Measurements from ENCODE around the gene CASP14. TPM values are rescaled to one million over a fixed set of nuclear protein-coding genes. Genes with fewer than 3 reads are reported as not detected.
"Not testable (repeated sequence)": the region's sequence is repeated elsewhere in the genome, so short reads cannot be mapped to it uniquely, and the experiment has no call there.

CASP14 gene
- total and polyA plus RNA-seq, 2 of the 8 experiments (the other 6 are each of a cell fraction or from before 2014, with no cell fraction given) = not detected

- TF ChIP-seq CHD1 (IDR thresholded peaks at IDR 0.05; ENCODE audit: low read depth, low read length) (no peak), EP300 (IDR thresholded peaks at IDR 0.05; ENCODE audit: borderline replicate concordance in 1 of 2, low read depth in 2 of 2, low read length in 2 of 2) (no peak), CREB1 (IDR thresholded peaks at IDR 0.05) (no peak), RAD21 (IDR thresholded peaks at IDR 0.05 in 1 of 2, conservative IDR thresholded peaks at IDR 0.05 in 1 of 2; ENCODE audit: low read depth in 2 of 2, low read length in 2 of 2) (no peak), POU5F1 (IDR thresholded peaks at IDR 0.05; ENCODE audit: low read depth, low read length) (no peak)
Observed at GRCh38 chr19:15062036-15062435, 12.8 kb downstream of the CASP14 start (continued).

GRCh38 chr19:15070386-15070785 lies 21.1 kb downstream of the CASP14 start:
- H4K8ac ChIP-seq (ENCODE audit: extremely low read depth, insufficient read depth, low read length); H3K18ac ChIP-seq (ENCODE audit: extremely low read depth, low read length); H3K36me3 ChIP-seq (ENCODE audit: control insufficient read depth in 2 of 4, insufficient read depth in 4 of 4, low read length in 3 of 4); H3K56ac ChIP-seq (replicated peaks; ENCODE audit: insufficient read length, low read depth, low read length); H4K5ac ChIP-seq (ENCODE audit: insufficient read length, low read depth, low read length); H3K4me3 ChIP-seq (ENCODE audit: extremely low read depth in 1 of 4, insufficient read depth in 2 of 4, low read depth in 3 of 4, low read length in 4 of 4); DNase-seq (ENCODE audit: low read depth in 1 of 2, low spot score in 2 of 2); FAIRE-seq; H4K20me1 ChIP-seq (replicated peaks in 1 of 2; ENCODE audit: control insufficient read depth in 1 of 2, insufficient read depth in 2 of 2, low read length in 2 of 2); H2AK5ac ChIP-seq (ENCODE audit: low read depth, low read length); H3K4me1 ChIP-seq (replicated peaks in 1 of 4; ENCODE audit: control insufficient read depth in 3 of 4, insufficient read depth in 4 of 4, low read length in 3 of 4); H2BK5ac ChIP-seq (ENCODE audit: low read depth, low read length); H3K23ac ChIP-seq (ENCODE audit: insufficient read length); H3K14ac ChIP-seq (ENCODE audit: insufficient read length); H4K91ac ChIP-seq (replicated peaks; ENCODE audit: insufficient read length, low read length); H2BK15ac ChIP-seq (ENCODE audit: low read length); H3K27me3 ChIP-seq (replicated peaks in 1 of 4; ENCODE audit: control insufficient read depth in 3 of 4, extremely low read depth in 1 of 4, insufficient read depth in 3 of 4, low read length in 3 of 4); H3K9ac ChIP-seq (replicated peaks in 1 of 4; ENCODE audit: extremely low read depth in 1 of 4, low read depth in 3 of 4, low read length in 3 of 4); H3K27ac ChIP-seq (ENCODE audit: low read depth, low read length); H3K79me2 ChIP-seq (ENCODE audit: control insufficient read depth in 1 of 2, insufficient read depth in 2 of 2, low read length in 2 of 2); POLR2A ChIA-PET (ENCODE audit: partially characterized antibody); H3K9me3 ChIP-seq (ENCODE audit: insufficient read depth in 2 of 2, low read depth in 1 of 2, low read length in 1 of 2); H3K23me2 ChIP-seq (ENCODE audit: low read depth, low read length); H3K4ac ChIP-seq (replicated peaks; ENCODE audit: insufficient read length, low read depth, low read length); H3K4me2 ChIP-seq (ENCODE audit: insufficient read depth in 1 of 2, low read depth in 2 of 2, low read length in 2 of 2); CTCF ChIA-PET (ENCODE audit: partially characterized antibody); H2BK120ac ChIP-seq (replicated peaks; ENCODE audit: low read depth, low read length); H2AFZ ChIP-seq (ENCODE audit: low read length); H3K79me1 ChIP-seq (ENCODE audit: low read depth, low read length); H2BK12ac ChIP-seq (ENCODE audit: low read depth, low read length); H2BK20ac ChIP-seq (ENCODE audit: low read length): not testable (repeated sequence)
- 71% methylated on average over 4 of the region's 4 CpGs; no CpG with 5 or more reads in 1 of the 2 experiments for WGBS, 2 experiments (ENCODE audit: extremely low coverage in 1 of 2, insufficient coverage in 1 of 2, insufficient read length in 1 of 2, insufficient replicate concordance in 2 of 2, low coverage in 1 of 2, low lambda C conversion rate in 2 of 2, missing lambda C conversion rate in 1 of 2)
